Panc1 (cell line): ENCODE results near the gene TIMP3. TPM values are rescaled to one million over a fixed set of nuclear protein-coding genes. Genes with fewer than 3 reads are reported as not detected.

Source experiments
- ATAC-seq: fragments of 200-7000 bp; cut with Tn5 transposase; 2 replicates; pipeline ENCODE4 v1.9.1; 2020; ENCODE audit warnings: mild to moderate bottlenecking, moderate library complexity
- BruUV-seq: library from RNA; stranded (reverse); fragments of 400-500 nt; replicated peaks from 2 replicates; lab custom pipeline; 2021; lab: Mats Ljungman, UMichigan
- CTCF ChIA-PET: fragments of 300-600 bp; sonication (Branson Sonifier 250); formaldehyde crosslinking; loops from one replicate; lab custom pipeline; 2022; ENCODE audit warnings: antibody characterized with exemption; lab: Charles Lee
- POLR2A ChIA-PET: fragments of 300-600 bp; sonication (Branson Sonifier 250); formaldehyde crosslinking; loops from one replicate; lab custom pipeline; 2022; ENCODE audit warnings: antibody characterized with exemption; lab: Charles Lee
- DNase-seq: peaks from one replicate; pipeline ENCODE4 v3.0.0-alpha.2; 2010; ENCODE audit warnings: low read depth, low spot score
- H3K27ac ChIP-seq: 2 replicates; pipeline ENCODE4 v1.5.1; 2011; ENCODE audit warnings: mild to moderate bottlenecking, low read length, inconsistent platforms
- H3K27me3 ChIP-seq: fragments of 200-500 bp; sonication (Bioruptor generic); 2 replicates; pipeline ENCODE4 v1.6.0; 2014; ENCODE audit warnings: low read length, inconsistent platforms; ENCODE audit not compliant: control insufficient read depth, insufficient read depth
- H3K36me3 ChIP-seq: fragments of 200-500 bp; sonication (Bioruptor generic); 2 replicates; pipeline ENCODE4 v1.5.1; 2014; ENCODE audit warnings: inconsistent platforms, mild to moderate bottlenecking, low read length, moderate library complexity; ENCODE audit not compliant: control insufficient read depth, insufficient read depth
- H3K4me1 ChIP-seq: 2 replicates; pipeline ENCODE4 v1.5.1; 2011; ENCODE audit warnings: inconsistent platforms, mild to moderate bottlenecking, low read length, moderate library complexity; ENCODE audit not compliant: control insufficient read depth, insufficient read depth
- H3K4me3 ChIP-seq, 2 experiments: 2 replicates each; pipeline ENCODE4 v1.5.1; 2011 to 2012; ENCODE audit warnings: low read depth in 2 of 2, low read length in 2 of 2, mild to moderate bottlenecking in 2 of 2, inconsistent platforms in 1 of 2, moderate library complexity in 1 of 2
- H3K9me3 ChIP-seq: fragments of 200-500 bp; sonication (Bioruptor generic); 2 replicates; pipeline ENCODE4 v1.5.1; 2014; ENCODE audit warnings: low read depth, mild to moderate bottlenecking, inconsistent platforms, low read length, moderate library complexity; ENCODE audit not compliant: control insufficient read depth, insufficient read depth
- POLR2AphosphoS5 ChIP-seq: IDR thresholded peaks from 2 replicates; pipeline ENCODE4 v1.6.1; 2012; ENCODE audit warnings: mild to moderate bottlenecking, low read depth, low read length, moderate library complexity
- REST ChIP-seq, 2 experiments: IDR thresholded peaks; 2 replicates each; pipeline ENCODE4 v1.6.1; 2011 to 2012; ENCODE audit warnings: low read depth in 2 of 2, control low read depth in 1 of 2, low read length in 1 of 2, mild to moderate bottlenecking in 1 of 2, moderate library complexity in 1 of 2; ENCODE audit not compliant: insufficient read depth in 1 of 2
- SIN3A ChIP-seq: IDR thresholded peaks from 2 replicates; pipeline ENCODE4 v1.6.1; 2012; ENCODE audit warnings: low read depth, mild to moderate bottlenecking, low read length, moderate library complexity, borderline replicate concordance; ENCODE audit not compliant: insufficient read depth
- TCF7L2 ChIP-seq: IDR thresholded peaks from 2 replicates; pipeline ENCODE4 v1.6.1; 2011; ENCODE audit warnings: mild to moderate bottlenecking, low read depth, low read length, inconsistent platforms
- in situ Hi-C: cut with HindIII; loops from 2 replicates; pipeline ENCODE4 v1.10.0; 2016; ENCODE audit warnings: low sequenced_read_pairs, low pct_unique_long_range_greater_than_20kb
- intact Hi-C: fragments of 100-400 bp; cut with micrococcal nuclease; formaldehyde crosslinking; loops from one replicate; pipeline ENCODE4 v1.10.0; 2022; ENCODE audit not compliant: unreplicated experiment
- total RNA-seq: library from RNA; stranded (reverse); gene quantifications from one replicate; pipeline ENCODE4 v1.2.1, GENCODE V29; 2021; ENCODE audit not compliant: unreplicated experiment
- TF ChIP-seq, protein P1 (sequence below): fragments of 450-650 bp; IDR thresholded peaks from 2 replicates; pipeline ENCODE4 v1.5.1; 2017; ENCODE audit warnings: mild to moderate bottlenecking

TIMP3 gene
- total RNA-seq, 1 experiment from 2014 or later = 0.67 TPM

DNA sequence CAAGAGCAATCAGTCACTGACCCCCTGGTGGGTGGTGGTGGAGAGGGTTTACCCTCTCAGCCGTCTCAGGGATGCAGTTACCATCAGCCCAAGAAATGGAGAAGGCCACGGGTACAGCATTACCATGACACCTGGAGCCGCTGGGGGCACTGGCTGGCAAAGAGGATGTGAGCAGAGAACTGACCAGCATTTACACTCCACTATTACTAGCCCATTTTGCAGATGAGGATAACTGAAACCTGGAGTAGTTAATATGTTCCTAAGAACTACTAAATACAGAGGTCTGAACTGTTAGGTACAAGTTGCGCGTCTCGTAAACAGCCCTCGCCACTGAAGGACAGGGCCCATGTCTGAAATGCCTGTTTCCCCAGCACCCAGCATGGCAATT is 79.0 kb downstream of the TIMP3 start:
- Histone ChIP-seq H3K27me3 (no peaks in the 10 kb centered on the region), H3K4me1 (no peaks in the 10 kb centered on the region), H3K27ac (no peak overlapping the region), H3K9me3 (no peaks in the 10 kb centered on the region), H3K4me3 (no peak overlapping the region), H3K36me3 (no peaks in the 10 kb centered on the region)
- no TSS peak for BruUV-seq
- DNase-seq (no peak), ATAC-seq (no peak)
- ChIA-PET POLR2A (no interaction called here), CTCF (no interaction called here)
- TF ChIP-seq REST (IDR thresholded peaks at IDR 0.05; ENCODE audit: insufficient read depth in 1 of 2, low read depth in 2 of 2, low read length in 1 of 2) = no peak
- no peak for TF ChIP-seq TCF7L2
- no peak for TF ChIP-seq SIN3A
- TF ChIP-seq POLR2AphosphoS5 = no peak
- TF ChIP-seq, protein P1, sequence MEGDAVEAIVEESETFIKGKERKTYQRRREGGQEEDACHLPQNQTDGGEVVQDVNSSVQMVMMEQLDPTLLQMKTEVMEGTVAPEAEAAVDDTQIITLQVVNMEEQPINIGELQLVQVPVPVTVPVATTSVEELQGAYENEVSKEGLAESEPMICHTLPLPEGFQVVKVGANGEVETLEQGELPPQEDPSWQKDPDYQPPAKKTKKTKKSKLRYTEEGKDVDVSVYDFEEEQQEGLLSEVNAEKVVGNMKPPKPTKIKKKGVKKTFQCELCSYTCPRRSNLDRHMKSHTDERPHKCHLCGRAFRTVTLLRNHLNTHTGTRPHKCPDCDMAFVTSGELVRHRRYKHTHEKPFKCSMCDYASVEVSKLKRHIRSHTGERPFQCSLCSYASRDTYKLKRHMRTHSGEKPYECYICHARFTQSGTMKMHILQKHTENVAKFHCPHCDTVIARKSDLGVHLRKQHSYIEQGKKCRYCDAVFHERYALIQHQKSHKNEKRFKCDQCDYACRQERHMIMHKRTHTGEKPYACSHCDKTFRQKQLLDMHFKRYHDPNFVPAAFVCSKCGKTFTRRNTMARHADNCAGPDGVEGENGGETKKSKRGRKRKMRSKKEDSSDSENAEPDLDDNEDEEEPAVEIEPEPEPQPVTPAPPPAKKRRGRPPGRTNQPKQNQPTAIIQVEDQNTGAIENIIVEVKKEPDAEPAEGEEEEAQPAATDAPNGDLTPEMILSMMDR = no peak
- in situ Hi-C loops = no loop called here
- intact Hi-C loops = no loop called here

DNA sequence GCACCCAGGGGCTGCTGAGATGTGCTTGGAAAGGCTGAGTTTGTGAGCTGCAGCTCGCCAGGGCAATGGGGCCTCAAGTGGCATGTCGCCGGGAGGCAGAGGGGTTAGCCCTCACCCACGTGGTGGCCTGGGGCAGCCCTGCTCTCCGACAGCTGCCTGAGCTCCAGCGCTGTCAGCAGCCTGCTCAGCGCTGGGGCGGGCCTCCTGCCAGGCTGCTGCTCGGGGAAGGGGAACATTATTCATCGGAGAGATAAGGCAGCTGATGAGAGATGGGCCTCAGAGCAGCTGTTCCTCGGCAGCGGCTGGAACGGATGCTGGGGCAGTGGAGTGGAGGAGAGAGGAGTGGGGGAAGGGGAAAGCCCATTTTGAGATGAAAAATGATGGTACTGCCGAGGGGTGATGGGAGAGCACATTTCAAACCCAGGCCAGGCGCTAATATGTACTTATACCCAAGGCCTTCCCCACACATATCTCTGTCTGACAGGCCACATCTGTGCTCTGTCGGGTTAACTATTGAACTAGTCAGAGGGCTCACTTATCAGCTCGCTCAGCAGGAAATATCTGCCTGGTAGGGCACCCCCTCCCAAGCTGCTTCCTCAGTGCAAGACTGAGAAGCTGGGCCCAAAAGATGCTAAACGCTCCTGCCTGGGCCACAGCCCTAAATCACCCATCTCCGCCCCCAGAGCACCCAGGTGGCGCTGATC is 79.5 kb downstream of the TIMP3 start:
- intact Hi-C loops = no loop called here
- no peak for TF ChIP-seq REST (IDR thresholded peaks at IDR 0.05; ENCODE audit: insufficient read depth in 1 of 2, low read depth in 2 of 2, low read length in 1 of 2)
- TF ChIP-seq, protein P1 = no peak
- TF ChIP-seq TCF7L2 = no peak
- no peak for TF ChIP-seq POLR2AphosphoS5
- no peak for TF ChIP-seq SIN3A
- CTCF ChIA-PET = interaction anchor here (0.7 kb wide), 1 partner anchor 1548 kb away, joined by 3 read pairs; no protein-coding TSS in a partner anchor
- Histone ChIP-seq H3K9me3 (no peaks in the 10 kb centered on the region), H3K4me1 (no peaks in the 10 kb centered on the region), H3K4me3 (no peak overlapping the region), H3K36me3 (no peaks in the 10 kb centered on the region), H3K27me3 (no peaks in the 10 kb centered on the region), H3K27ac (no peak overlapping the region)
- in situ Hi-C loops = no loop called here
- POLR2A ChIA-PET = no interaction called here
- ATAC-seq = no peak
- no peak for DNase-seq
- no TSS peak for BruUV-seq
